PFSK-1 (cell line): ENCODE data around the gene VWA3B.

ENCODE experiments used
- FOXP2 ChIP-seq: optimal IDR thresholded peaks from 2 replicates; pipeline ENCODE3; 2011; ENCODE audit warnings: borderline replicate concordance, control low read depth, inconsistent platforms; ENCODE audit not compliant: insufficient read depth; ENCODE audit errors: extremely low read length, extremely low read depth
- POLR2AphosphoS5 ChIP-seq: IDR thresholded peaks from 2 replicates; pipeline ENCODE4 v1.6.1; 2012; ENCODE audit warnings: low read depth, mild to moderate bottlenecking, control low read depth, low read length, moderate library complexity
- REST ChIP-seq, 2 experiments: IDR thresholded peaks; 2 replicates each; pipeline versions ENCODE4 v1.6.1 to v1.8.0; 2011 to 2012; ENCODE audit warnings: low read depth in 2 of 2, low read length in 2 of 2, control low read depth in 1 of 2, inconsistent platforms in 1 of 2, mild to moderate bottlenecking in 1 of 2, moderate library complexity in 1 of 2; ENCODE audit not compliant: insufficient read depth in 1 of 2
- SIN3A ChIP-seq: IDR thresholded peaks from 2 replicates; pipeline ENCODE4 v1.6.1; 2012; ENCODE audit warnings: mild to moderate bottlenecking, low read length, moderate library complexity, borderline replicate concordance; ENCODE audit not compliant: insufficient read depth
- TAF1 ChIP-seq: IDR thresholded peaks from 2 replicates; pipeline ENCODE4 v1.6.1; 2012; ENCODE audit warnings: low read length, control low read depth, borderline replicate concordance; ENCODE audit not compliant: insufficient read depth

VWA3B gene

GRCh38 chr2:98294711-98295110, 207.7 kb downstream of the VWA3B start:
- TF ChIP-seq REST (IDR thresholded peaks at IDR 0.05; ENCODE audit: insufficient read depth in 1 of 2, low read depth in 2 of 2, low read length in 2 of 2) (no peak), SIN3A (no peak), FOXP2 (no peak), TAF1 (no peak), POLR2AphosphoS5 (no peak)

GRCh38 chr2:98295275-98295674, 208.3 kb downstream of the VWA3B start:
- TF ChIP-seq POLR2AphosphoS5 (no peak), TAF1 (no peak)

- TF ChIP-seq FOXP2 = no peak
- TF ChIP-seq TAF1 = no peak
- no peak for TF ChIP-seq REST (IDR thresholded peaks at IDR 0.05; ENCODE audit: insufficient read depth in 1 of 2, low read depth in 2 of 2, low read length in 2 of 2)
- no peak for TF ChIP-seq SIN3A
- no peak for TF ChIP-seq POLR2AphosphoS5
These were observed 208.9 kb downstream of the VWA3B start for GRCh38 chr2:98295721-98296414.

GRCh38 chr2:98296440-98296839, 209.5 kb downstream of the VWA3B start:
- TF ChIP-seq REST (IDR thresholded peaks at IDR 0.05; ENCODE audit: insufficient read depth in 1 of 2, low read depth in 2 of 2, low read length in 2 of 2) (no peak), POLR2AphosphoS5 (no peak), SIN3A (no peak), TAF1 (no peak), FOXP2 (no peak)

- TF ChIP-seq REST (IDR thresholded peaks at IDR 0.05; ENCODE audit: insufficient read depth in 1 of 2, low read depth in 2 of 2, low read length in 2 of 2) (no peak), SIN3A (no peak), POLR2AphosphoS5 (no peak), FOXP2 (no peak), TAF1 (no peak)
These were observed 211.1 kb downstream of the VWA3B start for GRCh38 chr2:98297817-98298682.
